Activated naive CD4-positive, alpha-beta T cell (primary cell): ENCODE results near the gene C2CD2.
"Not testable (repeated sequence)": the region's sequence is repeated elsewhere in the genome, so short reads cannot be mapped to it uniquely, and the experiment has no call there.

ENCODE experiments used
- DNase-seq, 4 experiments: peaks; one replicate each; lab custom pipeline; 2025; lab: John Stamatoyannopoulos, UW

Gene C2CD2

GRCh38 chr21:41953831-41954653 lies at the start of gene C2CD2:
Gene C2CD2, minus strand, starts transcription at chr21:41954018. Its CDS starts 370 bp downstream, at chr21:41953648.
- DNase-seq, result no peak

- no peak for DNase-seq
Measured at GRCh38 chr21:42003051-42003461, 49.2 kb upstream of the C2CD2 start.

GRCh38 chr21:42002421-42002958 lies 48.7 kb upstream of the C2CD2 start:
- peak in 1 of 4 experiments; percentile 20 for DNase-seq

GRCh38 chr21:42001781-42002180 lies 48.0 kb upstream of the C2CD2 start:
- DNase-seq, result no peak

GRCh38 chr21:42000908-42001307 lies 47.1 kb upstream of the C2CD2 start:
- DNase-seq, result no peak

- DNase-seq, result no peak
Measured at GRCh38 chr21:41997657-41998056, 43.8 kb upstream of the C2CD2 start.

GRCh38 chr21:41995577-41995976 lies 41.8 kb upstream of the C2CD2 start:
- no peak for DNase-seq

GRCh38 chr21:41994613-41995012 lies 40.8 kb upstream of the C2CD2 start:
- not testable (repeated sequence) for DNase-seq

- DNase-seq, result no peak
Measured at GRCh38 chr21:41993744-41994143, 39.9 kb upstream of the C2CD2 start.

- no peak for DNase-seq
Measured at GRCh38 chr21:41992576-41992975, 38.8 kb upstream of the C2CD2 start.

- DNase-seq, result no peak
Measured at GRCh38 chr21:41991659-41992058, 37.8 kb upstream of the C2CD2 start.

GRCh38 chr21:41989698-41990097 lies 35.9 kb upstream of the C2CD2 start:
- no peak for DNase-seq

- DNase-seq, result no peak
Measured at GRCh38 chr21:41987310-41987709, 33.5 kb upstream of the C2CD2 start.

- no peak for DNase-seq
Measured at GRCh38 chr21:41985662-41986416, 32.0 kb upstream of the C2CD2 start.

GRCh38 chr21:41983229-41983628 lies 29.4 kb upstream of the C2CD2 start:
- no peak for DNase-seq

- DNase-seq, result no peak
Measured at GRCh38 chr21:41980561-41980960, 26.7 kb upstream of the C2CD2 start.

- DNase-seq, result no peak
Measured at GRCh38 chr21:41979751-41980369, 26.0 kb upstream of the C2CD2 start.

GRCh38 chr21:41979335-41979734 lies 25.5 kb upstream of the C2CD2 start:
- no peak for DNase-seq

GRCh38 chr21:41977034-41977950 lies 23.5 kb upstream of the C2CD2 start:
- no peak for DNase-seq

- DNase-seq, result no peak
Measured at GRCh38 chr21:41976611-41977010, 22.8 kb upstream of the C2CD2 start.
